GM19099 (cell line): ENCODE measurements around the gene CTIF.

Source experiments
- POLR2A ChIP-seq: IDR thresholded peaks from 3 replicates; pipeline ENCODE4 v1.6.1; 2011; ENCODE audit warnings: low read depth; ENCODE audit not compliant: insufficient read length; ENCODE audit errors: extremely low read depth

CTIF gene

DNA sequence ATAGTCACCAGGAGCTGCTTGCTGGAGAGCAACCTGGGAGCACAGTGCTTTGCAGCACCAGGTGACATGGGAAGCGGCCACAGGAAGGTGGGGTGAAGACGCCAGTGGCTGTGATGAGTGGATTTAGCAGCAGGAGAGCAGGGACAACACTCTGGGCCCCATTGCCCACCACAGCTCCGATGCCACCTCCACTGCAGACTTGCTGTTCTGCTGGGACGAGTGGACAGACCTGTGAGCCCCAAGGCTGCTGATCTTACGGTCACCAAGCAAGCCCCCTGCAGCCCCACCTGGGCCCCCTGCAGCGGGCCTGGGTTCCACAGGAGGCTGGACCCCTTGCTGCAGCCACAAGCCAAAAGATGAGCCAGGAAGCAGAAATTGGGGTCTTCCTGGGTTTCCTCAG lies 73.7 kb downstream of the CTIF start:
- TF ChIP-seq POLR2A, result no peak

DNA sequence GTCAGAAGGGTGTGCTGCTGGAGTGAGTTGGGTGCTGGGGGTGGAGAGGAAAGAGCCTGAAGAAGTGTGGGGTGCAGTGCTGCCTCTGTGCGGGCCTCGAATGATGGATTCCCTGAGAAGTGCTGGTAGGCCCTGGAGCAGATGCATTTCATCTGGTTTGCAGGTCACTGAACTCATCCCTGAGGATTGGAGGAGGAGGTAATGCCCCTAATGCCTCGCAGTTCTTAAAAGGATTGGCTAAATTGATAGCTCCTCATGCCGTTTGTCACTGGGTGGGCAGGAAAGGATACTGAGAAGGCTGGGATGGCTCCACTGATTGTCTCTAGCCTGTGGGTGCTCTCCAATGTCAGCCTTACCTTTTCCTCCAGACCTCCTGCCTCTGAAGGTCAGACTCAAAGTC lies 74.1 kb downstream of the CTIF start:
- TF ChIP-seq POLR2A, result no peak

GRCh38 chr18:48613589-48614404 lies 75.0 kb downstream of the CTIF start:
- no peak for TF ChIP-seq POLR2A

GRCh38 chr18:48615566-48616401 lies 77.0 kb downstream of the CTIF start:
- TF ChIP-seq POLR2A, result no peak

DNA sequence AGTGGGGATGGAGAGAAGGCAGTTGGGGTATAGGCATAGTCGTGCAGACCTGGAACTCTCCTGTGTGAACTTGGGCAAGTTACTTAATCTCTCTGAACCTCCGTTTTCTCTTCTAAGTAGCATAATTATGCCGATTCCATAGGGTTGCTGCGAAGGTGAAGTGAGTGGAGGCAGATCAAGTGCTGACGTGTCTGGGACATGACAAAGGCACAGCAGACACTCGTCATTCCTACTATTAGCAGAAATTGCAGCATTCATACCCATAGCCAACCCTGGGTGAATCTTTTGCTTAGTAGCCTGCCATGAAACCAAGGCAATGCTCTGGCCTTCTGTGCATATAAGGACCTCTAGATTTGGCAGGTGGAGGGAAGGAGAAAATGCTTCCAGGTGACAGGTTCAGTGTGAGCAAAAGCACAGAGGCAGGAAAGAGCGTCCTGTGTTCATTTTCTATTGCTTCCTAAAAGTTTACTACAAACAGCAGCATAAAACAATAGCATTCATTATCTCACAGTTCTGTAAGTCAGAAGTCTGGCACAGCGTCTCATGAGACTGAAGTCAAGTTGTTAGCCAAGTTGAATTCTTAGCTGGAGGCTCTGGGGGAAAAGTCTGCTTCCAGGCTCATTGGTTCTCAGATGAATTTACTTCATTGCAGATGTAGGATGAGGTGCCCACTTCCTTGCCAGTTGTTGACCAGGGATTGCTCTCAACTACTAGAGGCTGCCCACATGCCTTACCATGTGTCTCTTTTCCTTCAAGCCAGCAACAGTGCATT lies 77.8 kb downstream of the CTIF start:
- TF ChIP-seq POLR2A, result no peak

- TF ChIP-seq POLR2A, result no peak
Observed at GRCh38 chr18:48617844-48618497, 79.1 kb downstream of the CTIF start.

GRCh38 chr18:48619016-48619415 lies 80.2 kb downstream of the CTIF start:
- no peak for TF ChIP-seq POLR2A

- TF ChIP-seq POLR2A, result no peak
Observed at GRCh38 chr18:48619501-48619900, 80.7 kb downstream of the CTIF start.

DNA sequence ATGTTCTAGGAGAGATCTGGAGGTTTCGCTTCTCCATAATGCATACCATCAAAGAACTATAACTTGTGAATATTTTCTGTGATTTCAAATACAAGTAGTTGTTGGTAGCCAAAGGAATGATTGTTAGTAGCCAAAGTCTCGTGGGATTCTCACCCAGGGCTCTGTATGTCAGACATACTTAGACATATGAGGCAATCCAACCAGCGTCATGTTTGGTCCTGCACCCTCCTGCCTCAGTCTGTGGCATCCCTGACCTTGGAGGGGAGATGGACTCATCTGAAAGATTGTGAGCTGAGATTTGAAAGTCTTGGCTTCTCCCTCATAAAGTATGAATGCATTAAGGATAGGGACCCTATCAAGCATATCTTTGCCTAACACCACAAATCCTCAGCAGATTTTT lies 81.2 kb downstream of the CTIF start:
- TF ChIP-seq POLR2A, result no peak

DNA sequence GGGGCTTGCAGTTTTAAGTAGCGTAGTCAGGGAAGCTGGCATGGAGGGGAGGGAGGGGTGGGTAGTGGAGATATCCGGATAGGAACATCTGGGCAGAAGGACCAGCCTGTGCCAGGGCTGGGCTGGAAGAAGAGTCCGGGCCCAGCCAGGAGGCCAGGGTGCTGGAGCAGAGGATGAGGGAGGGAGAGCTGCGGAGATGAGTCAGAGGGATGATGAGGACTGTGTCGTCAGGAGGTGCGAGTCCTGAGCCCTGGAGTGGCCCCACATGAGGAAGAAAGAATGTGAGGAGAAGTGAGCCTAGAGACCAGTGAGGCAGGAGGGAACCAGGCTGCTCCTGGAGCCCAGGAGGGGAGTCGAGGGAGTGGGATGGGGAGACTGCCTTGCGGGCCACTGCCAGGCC lies 82.4 kb downstream of the CTIF start:
- no peak for TF ChIP-seq POLR2A

GRCh38 chr18:48621815-48622555 lies 83.2 kb downstream of the CTIF start:
- no peak for TF ChIP-seq POLR2A

- TF ChIP-seq POLR2A, result no peak
Observed at GRCh38 chr18:48622911-48623431, 84.1 kb downstream of the CTIF start.

DNA sequence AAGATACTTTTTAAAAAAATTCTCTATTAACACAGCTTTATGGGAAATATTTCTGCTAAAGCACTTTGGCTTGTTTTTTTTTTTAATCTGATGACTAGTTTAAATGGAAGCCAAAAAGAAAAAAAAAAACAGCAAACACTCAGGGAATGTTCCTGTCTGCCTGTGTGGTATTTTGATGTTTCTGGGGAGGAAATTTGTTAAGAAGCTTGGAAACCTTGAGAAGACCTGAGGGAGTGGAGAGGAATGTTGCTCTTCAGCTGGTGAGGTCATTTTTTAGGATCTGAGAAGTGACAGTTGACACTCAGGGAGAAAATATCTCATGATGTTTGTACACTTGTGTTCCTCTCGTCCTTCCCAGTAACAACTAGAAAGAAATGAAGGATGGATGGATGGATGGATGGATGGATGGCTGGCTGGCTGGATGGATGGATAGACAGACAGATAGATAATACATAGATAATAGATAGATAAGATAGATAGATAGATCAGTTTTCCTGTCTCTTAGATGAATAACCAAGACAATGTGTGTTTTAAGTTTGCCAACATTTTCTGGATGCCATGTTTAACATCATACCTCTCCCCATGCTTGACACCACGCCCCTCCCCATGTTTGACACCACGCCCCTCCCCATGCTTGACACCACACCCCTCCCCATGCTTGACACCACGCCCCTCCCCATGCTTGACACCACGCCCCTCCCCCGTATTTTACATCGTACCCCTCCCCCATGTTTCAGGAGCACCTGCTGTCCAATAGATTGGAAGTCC lies 84.8 kb downstream of the CTIF start:
- TF ChIP-seq POLR2A, result no peak
